Measurements from ENCODE around the gene PUM2.

Gene PUM2

DNA sequence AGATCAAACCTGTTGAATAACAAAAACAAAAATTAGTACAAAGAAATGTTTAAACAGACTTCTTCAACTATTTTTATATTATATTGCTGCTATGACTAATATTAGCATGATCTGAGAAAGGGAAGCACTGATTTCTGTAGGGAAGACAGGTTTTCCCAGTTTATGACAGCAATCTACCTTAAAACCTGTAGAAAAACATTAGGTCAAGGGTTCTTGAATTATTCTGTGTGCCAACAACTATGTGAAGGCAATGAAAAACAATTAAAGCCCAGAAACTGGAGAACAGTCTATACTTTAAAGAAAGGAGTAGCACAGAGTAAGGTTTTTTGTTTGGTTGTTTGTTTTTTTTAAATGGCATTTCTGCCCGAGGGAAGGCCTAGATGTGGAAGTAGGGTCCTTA, 23.3 kb downstream of the PUM2 start:
- CTCF ChIA-PET = interaction anchor here (0.7 to 2.2 kb wide), 5 partner anchors 8 to 113 kb away, joined by 3 to 11 read pairs (median 5); no protein-coding TSS in a partner anchor
- TF ChIP-seq TARDBP (IDR thresholded peaks at IDR 0.05) (no peak), HDGF (IDR thresholded peaks at IDR 0.05; ENCODE audit: borderline replicate concordance) (no peak)
- no peak for DNase-seq (ENCODE audit: extremely low spot score)
- POLR2A ChIA-PET = interaction anchor here (1.6 kb wide), 1 partner anchor 24 kb away, joined by 5 read pairs; no protein-coding TSS in a partner anchor

DNA sequence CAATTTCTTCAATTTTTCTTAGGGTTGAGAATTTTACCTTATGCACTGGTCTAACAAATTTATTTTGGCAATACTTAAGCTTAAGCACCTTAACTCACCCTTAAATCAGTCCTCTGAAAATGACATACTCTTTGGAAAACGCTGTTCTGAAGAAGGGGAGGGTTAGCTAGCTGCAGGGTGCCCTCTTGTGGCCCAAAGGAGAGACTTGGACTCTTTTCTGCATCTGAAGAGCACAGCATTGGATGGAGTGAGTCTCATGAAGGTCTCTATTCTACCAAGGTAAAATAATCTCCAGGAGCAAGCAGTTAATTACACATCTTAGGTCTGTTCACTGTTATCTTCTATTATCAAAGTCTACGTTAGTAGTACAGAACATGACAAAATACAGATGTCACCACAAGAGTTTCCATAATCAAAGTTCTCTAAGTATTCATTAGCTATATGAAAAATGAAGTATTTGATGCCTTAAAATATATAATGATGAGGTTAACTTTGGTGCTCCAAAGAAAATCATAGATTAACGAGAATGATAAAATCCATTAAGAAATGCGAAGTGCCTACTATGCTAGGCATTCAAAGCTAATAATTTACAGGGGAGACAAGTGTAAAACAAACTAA, 24.4 kb downstream of the PUM2 start:
- DNase-seq (ENCODE audit: extremely low spot score) = peak; percentile 68

DNA sequence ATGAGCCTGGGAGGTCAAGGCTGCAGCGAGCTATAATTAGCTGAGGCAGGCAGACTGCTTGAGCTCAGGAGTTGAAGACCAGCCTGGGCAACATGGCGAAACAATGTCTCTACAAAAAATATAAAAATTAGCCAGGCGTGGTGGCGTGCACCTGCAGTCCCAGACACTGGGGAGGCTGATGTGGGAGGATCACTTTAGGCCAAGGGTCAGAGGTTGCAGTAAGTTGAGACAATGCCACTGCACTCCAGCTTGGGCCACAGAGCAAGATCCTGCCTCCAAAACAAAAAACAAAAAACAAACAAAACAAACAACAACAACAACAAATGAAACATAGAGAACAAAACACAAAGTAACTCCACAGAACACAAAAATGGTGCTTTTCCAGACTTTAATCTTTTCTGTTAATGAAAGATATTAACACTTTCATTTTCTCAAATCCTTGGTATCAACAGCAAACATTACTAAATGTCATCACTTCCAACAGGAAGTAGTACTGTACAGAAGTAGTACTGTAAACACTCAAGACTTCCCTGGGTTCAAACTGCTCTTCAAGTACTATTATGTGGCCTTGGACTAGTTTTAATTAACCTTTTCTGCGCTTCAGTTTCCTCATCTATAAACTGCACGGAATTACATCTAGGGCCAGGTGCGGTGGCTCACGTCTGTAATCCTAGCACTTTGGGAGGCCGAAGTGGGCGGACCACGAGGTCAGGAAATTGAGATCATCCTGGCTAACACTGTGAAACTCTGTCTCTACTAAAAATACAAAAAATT, 27.9 kb downstream of the PUM2 start:
- TF ChIP-seq HDGF (IDR thresholded peaks at IDR 0.05; ENCODE audit: borderline replicate concordance) = no peak
- no peak for TF ChIP-seq LEF1 (IDR thresholded peaks at IDR 0.05; ENCODE audit: borderline replicate concordance)
- TF ChIP-seq FOXK2 (IDR thresholded peaks at IDR 0.05) = no peak
- no peak for TF ChIP-seq NFRKB (IDR thresholded peaks at IDR 0.05)
- TF ChIP-seq, protein P1, sequence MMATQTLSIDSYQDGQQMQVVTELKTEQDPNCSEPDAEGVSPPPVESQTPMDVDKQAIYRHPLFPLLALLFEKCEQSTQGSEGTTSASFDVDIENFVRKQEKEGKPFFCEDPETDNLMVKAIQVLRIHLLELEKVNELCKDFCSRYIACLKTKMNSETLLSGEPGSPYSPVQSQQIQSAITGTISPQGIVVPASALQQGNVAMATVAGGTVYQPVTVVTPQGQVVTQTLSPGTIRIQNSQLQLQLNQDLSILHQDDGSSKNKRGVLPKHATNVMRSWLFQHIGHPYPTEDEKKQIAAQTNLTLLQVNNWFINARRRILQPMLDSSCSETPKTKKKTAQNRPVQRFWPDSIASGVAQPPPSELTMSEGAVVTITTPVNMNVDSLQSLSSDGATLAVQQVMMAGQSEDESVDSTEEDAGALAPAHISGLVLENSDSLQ (IDR thresholded peaks at IDR 0.05) = no peak
- TF ChIP-seq L3MBTL2 (conservative IDR thresholded peaks at IDR 0.05) = no peak
- TF ChIP-seq SP1 (IDR thresholded peaks at IDR 0.05) = no peak
- TF ChIP-seq TARDBP (IDR thresholded peaks at IDR 0.05) = no peak
- no peak for TF ChIP-seq ARNT (IDR thresholded peaks at IDR 0.05)
- no peak for TF ChIP-seq CTBP1 (IDR thresholded peaks at IDR 0.05; ENCODE audit: borderline replicate concordance)
- no peak for TF ChIP-seq FOXM1 (IDR thresholded peaks at IDR 0.05; ENCODE audit: borderline replicate concordance)
- no peak for TF ChIP-seq ZNF384 (IDR thresholded peaks at IDR 0.05)
- no peak for TF ChIP-seq ELF4 (IDR thresholded peaks at IDR 0.05)
- TF ChIP-seq FOXA1 (IDR thresholded peaks at IDR 0.05) = no peak
- CTCF ChIA-PET = no interaction called here
- POLR2A ChIA-PET = no interaction called here
- DNase-seq (ENCODE audit: extremely low spot score) = no peak

More for the DNA sequence above, 24.4 kb downstream of the PUM2 start:
- TF ChIP-seq, protein P1 (IDR thresholded peaks at IDR 0.05) = no peak
- no peak for TF ChIP-seq CTBP1 (IDR thresholded peaks at IDR 0.05; ENCODE audit: borderline replicate concordance)
- no peak for TF ChIP-seq L3MBTL2 (conservative IDR thresholded peaks at IDR 0.05)
- no peak for TF ChIP-seq FOXM1 (IDR thresholded peaks at IDR 0.05; ENCODE audit: borderline replicate concordance)
- TF ChIP-seq TARDBP (IDR thresholded peaks at IDR 0.05) = no peak
- TF ChIP-seq SUZ12 (IDR thresholded peaks at IDR 0.05) = no peak
- TF ChIP-seq BHLHE40 (IDR thresholded peaks at IDR 0.05; ENCODE audit: borderline replicate concordance) = no peak
- no peak for TF ChIP-seq FOXA1 (IDR thresholded peaks at IDR 0.05)
- TF ChIP-seq LEF1 (IDR thresholded peaks at IDR 0.05; ENCODE audit: borderline replicate concordance) = no peak
- TF ChIP-seq NFRKB (IDR thresholded peaks at IDR 0.05) = no peak
- no peak for TF ChIP-seq SP1 (IDR thresholded peaks at IDR 0.05)
- TF ChIP-seq ELF4 (IDR thresholded peaks at IDR 0.05) = no peak
- no peak for TF ChIP-seq ARNT (IDR thresholded peaks at IDR 0.05)
- no peak for TF ChIP-seq ZNF384 (IDR thresholded peaks at IDR 0.05)
- no peak for TF ChIP-seq HDGF (IDR thresholded peaks at IDR 0.05; ENCODE audit: borderline replicate concordance)
- POLR2A ChIA-PET = interaction anchor here (0.8 to 1.6 kb wide), 3 partner anchors 9 to 121 kb away, joined by 3 to 5 read pairs (median 5); partner anchors contain the start of gene RHOB
- CTCF ChIA-PET = interaction anchor here (0.6 to 2.2 kb wide), 12 partner anchors 10 to 369 kb away, joined by 3 to 8 read pairs (median 4); partner anchors contain the start of gene SDC1

DNA sequence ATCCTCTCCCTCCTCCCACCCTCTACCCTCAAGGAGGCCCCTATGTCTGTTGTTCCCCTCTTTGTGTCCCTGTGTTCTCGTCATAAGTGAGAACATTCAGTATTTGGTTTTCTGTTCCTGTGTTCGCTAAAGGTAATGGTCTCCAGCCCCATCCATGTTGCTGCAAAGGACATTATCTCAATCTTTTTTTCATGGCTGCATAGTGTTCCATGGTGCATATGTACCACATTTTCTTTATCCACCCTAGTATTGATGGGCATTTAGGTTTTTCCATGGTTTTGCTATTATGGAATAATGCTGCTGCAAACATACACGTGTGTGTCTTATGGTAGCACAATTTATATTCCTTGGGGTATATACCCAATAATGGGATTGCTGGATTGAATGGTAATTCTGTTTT, 33.0 kb downstream of the PUM2 start:
- CTCF ChIA-PET = no interaction called here
- no peak for DNase-seq (ENCODE audit: extremely low spot score)
- POLR2A ChIA-PET = no interaction called here
- TF ChIP-seq ZNF384 (IDR thresholded peaks at IDR 0.05) = no peak
- TF ChIP-seq FOXA1 (IDR thresholded peaks at IDR 0.05) = no peak
- no peak for TF ChIP-seq FOXM1 (IDR thresholded peaks at IDR 0.05; ENCODE audit: borderline replicate concordance)
- TF ChIP-seq L3MBTL2 (conservative IDR thresholded peaks at IDR 0.05) = no peak
- no peak for TF ChIP-seq NFRKB (IDR thresholded peaks at IDR 0.05)
- TF ChIP-seq, protein P1 (IDR thresholded peaks at IDR 0.05) = no peak
- no peak for TF ChIP-seq ARNT (IDR thresholded peaks at IDR 0.05)
- no peak for TF ChIP-seq BHLHE40 (IDR thresholded peaks at IDR 0.05; ENCODE audit: borderline replicate concordance)
- TF ChIP-seq SUZ12 (IDR thresholded peaks at IDR 0.05) = no peak
- no peak for TF ChIP-seq HDGF (IDR thresholded peaks at IDR 0.05; ENCODE audit: borderline replicate concordance)
- TF ChIP-seq FOXK2 (IDR thresholded peaks at IDR 0.05) = no peak
- TF ChIP-seq TARDBP (IDR thresholded peaks at IDR 0.05) = no peak
- TF ChIP-seq LEF1 (IDR thresholded peaks at IDR 0.05; ENCODE audit: borderline replicate concordance) = no peak
- no peak for TF ChIP-seq ELF4 (IDR thresholded peaks at IDR 0.05)
- TF ChIP-seq SP1 (IDR thresholded peaks at IDR 0.05) = no peak

DNA sequence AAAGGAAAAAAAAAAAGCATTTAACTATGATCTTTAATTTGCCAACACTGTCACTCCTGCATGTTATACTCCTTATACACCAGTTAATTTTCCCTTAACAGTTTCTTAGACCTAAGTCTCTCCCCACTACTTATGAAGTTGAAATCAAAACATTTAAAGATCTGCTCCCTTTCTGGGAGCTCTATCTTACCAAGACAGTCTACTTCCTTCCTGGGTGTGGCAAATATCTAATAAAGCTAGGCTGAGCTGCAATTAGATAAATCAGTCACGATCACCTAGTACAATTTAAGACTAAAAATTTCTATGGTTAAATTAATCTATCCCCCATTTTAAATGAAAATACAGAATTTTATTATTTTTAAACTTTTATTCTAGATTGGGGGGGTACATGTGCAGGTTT, 33.4 kb downstream of the PUM2 start:
- TF ChIP-seq L3MBTL2 (conservative IDR thresholded peaks at IDR 0.05) (no peak), SP1 (IDR thresholded peaks at IDR 0.05) (no peak), FOXM1 (IDR thresholded peaks at IDR 0.05; ENCODE audit: borderline replicate concordance) (no peak), ELF4 (IDR thresholded peaks at IDR 0.05) (no peak), HDGF (IDR thresholded peaks at IDR 0.05; ENCODE audit: borderline replicate concordance) (no peak), BHLHE40 (IDR thresholded peaks at IDR 0.05; ENCODE audit: borderline replicate concordance) (no peak)
- POLR2A ChIA-PET = no interaction called here
- DNase-seq (ENCODE audit: extremely low spot score) = no peak
- CTCF ChIA-PET = interaction anchor here (1.2 kb wide), 1 partner anchor 8 kb away, joined by 5 read pairs; no protein-coding TSS in a partner anchor
